GM23338 (cell line): Measurements from ENCODE around the gene DNASE1L2. TPM values are rescaled to one million over a fixed set of nuclear protein-coding genes. Genes with fewer than 3 reads are reported as not detected.
A peak's percentile ranks its signal among the peaks of the same experiment; 100 is the strongest.

Experiments used
- ATAC-seq: fragments of 200-7000 bp; cut with Tn5 transposase; 3 replicates; pipeline ENCODE4 v1.9.1; 2020
- DNase-seq: peaks from one replicate; pipeline ENCODE4 v3.0.0-alpha.2; 2015; ENCODE audit warnings: low spot score
- H2AFZ ChIP-seq: fragments of 200-600 bp; sonication (generic); 2 replicates; pipeline ENCODE4 v1.8.0; 2016; ENCODE audit warnings: antibody characterized with exemption, mild to moderate bottlenecking, moderate library complexity
- H3F3A ChIP-seq: fragments of 200-600 bp; sonication (generic); replicated peaks from 2 replicates; pipeline ENCODE4 v1.8.0; 2017; ENCODE audit warnings: antibody characterized with exemption, mixed run types, low read depth
- H3K27ac ChIP-seq: fragments of 200-600 bp; sonication (generic); 2 replicates; pipeline ENCODE4 v1.6.1; 2016; ENCODE audit warnings: low read depth
- H3K27me3 ChIP-seq: fragments of 200-600 bp; sonication (generic); 2 replicates; pipeline ENCODE4 v1.8.0; 2016; ENCODE audit warnings: mild to moderate bottlenecking, mixed run types, moderate library complexity; ENCODE audit not compliant: insufficient read depth
- H3K36me3 ChIP-seq: fragments of 200-600 bp; sonication (generic); 2 replicates; pipeline ENCODE4 v1.8.0; 2016; ENCODE audit warnings: mild to moderate bottlenecking; ENCODE audit not compliant: insufficient read depth
- H3K4me1 ChIP-seq: fragments of 200-600 bp; sonication (generic); 2 replicates; pipeline ENCODE4 v1.8.0; 2016; ENCODE audit warnings: mild to moderate bottlenecking, moderate library complexity; ENCODE audit not compliant: insufficient read depth
- H3K4me2 ChIP-seq: fragments of 200-600 bp; sonication (generic); 2 replicates; pipeline ENCODE4 v1.7.1; 2017; ENCODE audit warnings: mixed run types
- H3K4me3 ChIP-seq: fragments of 200-600 bp; sonication (generic); 2 replicates; pipeline ENCODE4 v1.6.1; 2016; ENCODE audit warnings: mixed run types
- H3K79me2 ChIP-seq: fragments of 200-600 bp; sonication (generic); replicated peaks from 2 replicates; pipeline ENCODE4 v1.8.0; 2017; ENCODE audit warnings: mild to moderate bottlenecking; ENCODE audit not compliant: insufficient read depth
- H3K9me2 ChIP-seq: fragments of 200-600 bp; sonication (generic); 2 replicates; pipeline ENCODE4 v1.8.0; 2017; ENCODE audit not compliant: insufficient read depth
- H4K20me1 ChIP-seq: fragments of 200-600 bp; sonication (generic); replicated peaks from 2 replicates; pipeline ENCODE4 v1.8.0; 2017; ENCODE audit warnings: mild to moderate bottlenecking; ENCODE audit not compliant: insufficient read depth
- H3K27ac Mint-ChIP-seq: 2 replicates; pipeline ENCODE4 v1.8.0; 2020; ENCODE audit warnings: inconsistent platforms, mild to moderate bottlenecking, moderate library complexity, mixed read lengths
- H3K27me3 Mint-ChIP-seq: 3 replicates; pipeline ENCODE4 v1.8.0; 2022; ENCODE audit warnings: low read depth, mild to moderate bottlenecking, moderate library complexity, mixed read lengths, inconsistent platforms; ENCODE audit not compliant: insufficient read depth, poor library complexity
- H3K36me3 Mint-ChIP-seq: 3 replicates; pipeline ENCODE4 v1.8.0; 2021; ENCODE audit warnings: low read depth, mild to moderate bottlenecking, inconsistent platforms, moderate library complexity, mixed read lengths
- H3K4me1 Mint-ChIP-seq: 3 replicates; pipeline ENCODE4 v1.8.0; 2020; ENCODE audit warnings: mild to moderate bottlenecking, inconsistent platforms, mixed read lengths
- H3K4me3 Mint-ChIP-seq: 3 replicates; pipeline ENCODE4 v1.8.0; 2021; ENCODE audit warnings: moderate library complexity, mild to moderate bottlenecking, inconsistent platforms, mixed read lengths
- H3K9me3 Mint-ChIP-seq: 3 replicates; pipeline ENCODE4 v1.8.0; 2020; ENCODE audit warnings: moderate library complexity, mild to moderate bottlenecking, inconsistent platforms, mixed read lengths
- CTCF ChIP-seq, 2 experiments: fragments of 200-600 bp in 1 of 2; sonication (generic) in 1 of 2; conservative IDR thresholded peaks; 2 replicates each; pipeline versions ENCODE4 v1.5.1 to v1.6.1; 2016 to 2017; ENCODE audit warnings: antibody characterized with exemption in 2 of 2, low read depth in 2 of 2, mild to moderate bottlenecking in 2 of 2, moderate library complexity in 1 of 2
- ETS1 ChIP-seq: IDR thresholded peaks from 2 replicates; pipeline ENCODE4 v1.6.1; 2016; ENCODE audit warnings: antibody characterized with exemption
- EZH2 ChIP-seq: fragments of 200-600 bp; sonication (generic); IDR thresholded peaks from one replicate; pipeline ENCODE4 v1.8.0; 2017; ENCODE audit warnings: antibody characterized with exemption, mild to moderate bottlenecking, low read depth; ENCODE audit not compliant: unreplicated experiment
- EZH2phosphoT487 ChIP-seq: fragments of 200-600 bp; sonication (generic); IDR thresholded peaks from one replicate; pipeline ENCODE4 v1.8.1; 2018; ENCODE audit warnings: antibody characterized with exemption; ENCODE audit not compliant: unreplicated experiment
- NANOG ChIP-seq: IDR thresholded peaks from 2 replicates; pipeline ENCODE4 v1.6.1; 2016; ENCODE audit warnings: antibody characterized with exemption, borderline replicate concordance
- POLR2AphosphoS5 ChIP-seq: IDR thresholded peaks from 2 replicates; pipeline ENCODE4 v1.6.1; 2016; ENCODE audit warnings: antibody characterized with exemption, low read depth
- STAT1 ChIP-seq: IDR thresholded peaks from one replicate; pipeline ENCODE4 v1.6.1; 2016; ENCODE audit warnings: antibody characterized with exemption; ENCODE audit not compliant: unreplicated experiment
- ZNF114 ChIP-seq: fragments of 250-450 bp; sonication (Bioruptor Pico); IDR thresholded peaks from 2 replicates; pipeline ENCODE4 v1.5.0; 2020; ENCODE audit warnings: mild to moderate bottlenecking, moderate library complexity
- ZNF331 ChIP-seq: fragments of 250-450 bp; sonication (Bioruptor Pico); IDR thresholded peaks from 2 replicates; pipeline ENCODE4 v1.5.0; 2020; ENCODE audit warnings: low read depth, mild to moderate bottlenecking, moderate library complexity
- polyA plus RNA-seq: library from polyadenylated mRNA; unstranded; fragments of >200 nt; fragmentation: Nextera tagmentation; extraction: Ambion mirVana; gene quantifications from 2 replicates; pipeline ENCODE4 v1.2.1, GENCODE V29; 2016
- total RNA-seq: library from RNA; depleted of rRNA; stranded (reverse); fragments of >200 nt; shearing (Covaris generic); gene quantifications from 2 replicates; pipeline ENCODE4 v1.2.3, GENCODE V29; 2014

Gene DNASE1L2
- total and polyA plus RNA-seq, 2 experiments from 2014 or later, result 0.23 TPM; not detected in 1

GRCh38 chr16:2243031-2243528 is 6.8 kb downstream of the DNASE1L2 start:
- Mint-ChIP-seq H3K4me3 (no peak overlapping the region), H3K9me3 (no peaks in the 10 kb centered on the region), H3K4me1 (no peaks in the 10 kb centered on the region), H3K27ac (no peak overlapping the region), H3K36me3 (peaks cover 51% of the 10 kb centered on the region), H3K27me3 (peaks cover 11% of the 10 kb centered on the region)
- H3K9me2 ChIP-seq, result no peaks in the 10 kb centered on the region
- no peak overlapping the region for H3K27ac ChIP-seq
- peaks cover 4% of the 10 kb centered on the region; the same call in 1 of the 2 replicates for H3K36me3 ChIP-seq
- DNase-seq, result peak; percentile 69
- TF ChIP-seq CTCF (conservative IDR thresholded peaks at IDR 0.05; ENCODE audit: low read depth in 2 of 2) (peak; percentile 49 to 66; a peak in 3 of 4 replicates), ETS1 (no peak)
- H3K4me2 ChIP-seq, result no peak overlapping the region
- H3K27me3 ChIP-seq, result no peaks in the 10 kb centered on the region; the same call in 1 of the 2 replicates
- peaks cover 6% of the 10 kb centered on the region; the same call in 1 of the 2 replicates for H3K79me2 ChIP-seq
- no peak overlapping the region for H3K4me3 ChIP-seq
- peak; percentile 25 for ATAC-seq
- H3F3A ChIP-seq, result peaks cover 8% of the 10 kb centered on the region; the same call in 1 of the 2 replicates
- H2AFZ ChIP-seq, result no peak overlapping the region
- H4K20me1 ChIP-seq, result no peaks in the 10 kb centered on the region; the same call in none of the 2 replicates
- no peaks in the 10 kb centered on the region for H3K4me1 ChIP-seq

- Histone ChIP-seq H3K27ac (no peak overlapping the region), H3K27me3 (no peaks in the 10 kb centered on the region), H3K36me3 (peaks cover 4% of the 10 kb centered on the region; the same call in 1 of the 2 replicates), H3F3A (peaks cover 8% of the 10 kb centered on the region), H3K79me2 (peaks cover 11% of the 10 kb centered on the region), H3K9me2 (no peaks in the 10 kb centered on the region), H3K4me3 (no peak overlapping the region), H3K4me1 (no peaks in the 10 kb centered on the region), H4K20me1 (peaks cover 4% of the 10 kb centered on the region), H2AFZ (no peak overlapping the region), H3K4me2 (no peak overlapping the region)
- Mint-ChIP-seq H3K4me1 (no peaks in the 10 kb centered on the region), H3K27me3 (peaks cover 8% of the 10 kb centered on the region), H3K4me3 (no peak overlapping the region), H3K36me3 (peaks cover 57% of the 10 kb centered on the region), H3K27ac (no peak overlapping the region), H3K9me3 (no peaks in the 10 kb centered on the region)
- ATAC-seq (no peak), DNase-seq (no peak)
- no peak for TF ChIP-seq ETS1
- no peak for TF ChIP-seq CTCF (conservative IDR thresholded peaks at IDR 0.05; ENCODE audit: low read depth in 2 of 2)
- no peak for TF ChIP-seq ZNF331 (CRISPR knock-in tag)
- TF ChIP-seq ZNF114 (CRISPR knock-in tag), result no peak
- TF ChIP-seq POLR2AphosphoS5, result no peak
- TF ChIP-seq EZH2, result no peak
- TF ChIP-seq STAT1, result no peak
- TF ChIP-seq EZH2phosphoT487, result no peak
- no peak for TF ChIP-seq NANOG
Observed at GRCh38 chr16:2243781-2244180, 7.5 kb downstream of the DNASE1L2 start.
